Measurements from ENCODE around the gene LY86.

The LY86 gene

DNA sequence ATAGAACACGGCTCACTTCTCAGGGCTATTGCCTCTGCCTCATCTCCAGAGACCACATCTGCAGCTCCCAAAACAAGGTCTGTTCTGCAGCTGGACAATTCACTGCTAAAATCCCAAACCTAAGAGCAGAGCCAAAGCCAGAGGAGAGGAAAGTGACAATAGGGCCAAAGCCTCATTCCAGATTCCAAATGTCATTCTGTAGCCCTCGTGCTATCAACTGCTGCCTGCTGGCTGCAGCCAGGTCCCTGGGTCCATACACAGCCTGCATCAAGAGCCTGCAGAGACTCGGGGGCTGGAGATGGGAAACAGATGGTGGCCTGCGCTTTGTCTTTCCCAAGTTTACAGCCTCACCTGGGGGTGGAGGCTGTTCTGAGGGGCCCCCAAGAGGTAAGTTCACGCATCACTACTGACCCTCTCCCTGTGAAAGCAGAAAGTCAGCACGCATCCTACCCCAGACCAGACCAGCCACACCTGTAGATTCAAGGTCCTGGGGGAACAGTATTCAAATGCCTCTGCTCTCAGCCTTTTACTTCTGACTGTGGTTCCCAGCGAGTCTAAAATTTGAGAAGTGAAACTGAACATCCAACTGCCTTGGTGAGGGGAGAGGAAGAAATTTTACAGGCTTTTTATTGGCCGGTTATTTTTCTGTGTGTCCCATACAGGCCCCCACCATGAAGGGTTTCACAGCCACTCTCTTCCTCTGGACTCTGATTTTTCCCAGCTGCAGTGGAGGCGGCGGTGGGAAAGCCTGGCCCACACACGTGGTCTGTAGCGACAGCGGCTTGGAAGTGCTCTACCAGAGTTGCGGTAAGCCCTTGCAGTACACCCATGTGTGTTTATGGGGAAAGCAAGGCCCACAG, at the start of gene LY86:
Gene LY86, plus strand, starts transcription at position 657 of the 860 bp plus-strand sequence. Its CDS starts 15 bp downstream, at position 672.
- Histone ChIP-seq H3K36me3 (replicated peaks; ENCODE audit: low read depth, low read length) (no peaks in the 10 kb centered on the region), H2AFZ (ENCODE audit: low read depth, low read length) (peak within 1 kb of the TSS; percentile 36), H3K9me3 (ENCODE audit: insufficient read depth, low read length) (no peaks in the 10 kb centered on the region), H3K27ac (ENCODE audit: low read length) (peak within 1 kb of the TSS; percentile 41), H3K4me2 (ENCODE audit: low read length) (peak within 1 kb of the TSS; percentile 87), H3K27me3 (ENCODE audit: low read depth, low read length) (no peaks in the 10 kb centered on the region), H3K9ac (ENCODE audit: low read length) (peak within 1 kb of the TSS; percentile 45; the same call in 1 of the 2 replicates), H3K4me3 (ENCODE audit: low read length) (peak within 1 kb of the TSS; percentile 70), H3K4me1 (ENCODE audit: low read length) (peaks cover 46% of the 10 kb centered on the region), H3K79me2 (ENCODE audit: low read length) (no peaks in the 10 kb centered on the region), H4K20me1 (ENCODE audit: insufficient read depth, low read length) (no peaks in the 10 kb centered on the region)
- TF ChIP-seq EZH2phosphoT487 (IDR thresholded peaks at IDR 0.05; ENCODE audit: low read depth) = no peak
- TF ChIP-seq, protein P1, sequence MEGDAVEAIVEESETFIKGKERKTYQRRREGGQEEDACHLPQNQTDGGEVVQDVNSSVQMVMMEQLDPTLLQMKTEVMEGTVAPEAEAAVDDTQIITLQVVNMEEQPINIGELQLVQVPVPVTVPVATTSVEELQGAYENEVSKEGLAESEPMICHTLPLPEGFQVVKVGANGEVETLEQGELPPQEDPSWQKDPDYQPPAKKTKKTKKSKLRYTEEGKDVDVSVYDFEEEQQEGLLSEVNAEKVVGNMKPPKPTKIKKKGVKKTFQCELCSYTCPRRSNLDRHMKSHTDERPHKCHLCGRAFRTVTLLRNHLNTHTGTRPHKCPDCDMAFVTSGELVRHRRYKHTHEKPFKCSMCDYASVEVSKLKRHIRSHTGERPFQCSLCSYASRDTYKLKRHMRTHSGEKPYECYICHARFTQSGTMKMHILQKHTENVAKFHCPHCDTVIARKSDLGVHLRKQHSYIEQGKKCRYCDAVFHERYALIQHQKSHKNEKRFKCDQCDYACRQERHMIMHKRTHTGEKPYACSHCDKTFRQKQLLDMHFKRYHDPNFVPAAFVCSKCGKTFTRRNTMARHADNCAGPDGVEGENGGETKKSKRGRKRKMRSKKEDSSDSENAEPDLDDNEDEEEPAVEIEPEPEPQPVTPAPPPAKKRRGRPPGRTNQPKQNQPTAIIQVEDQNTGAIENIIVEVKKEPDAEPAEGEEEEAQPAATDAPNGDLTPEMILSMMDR (IDR thresholded peaks at IDR 0.05; ENCODE audit: low read depth, low read length) = no peak

DNA sequence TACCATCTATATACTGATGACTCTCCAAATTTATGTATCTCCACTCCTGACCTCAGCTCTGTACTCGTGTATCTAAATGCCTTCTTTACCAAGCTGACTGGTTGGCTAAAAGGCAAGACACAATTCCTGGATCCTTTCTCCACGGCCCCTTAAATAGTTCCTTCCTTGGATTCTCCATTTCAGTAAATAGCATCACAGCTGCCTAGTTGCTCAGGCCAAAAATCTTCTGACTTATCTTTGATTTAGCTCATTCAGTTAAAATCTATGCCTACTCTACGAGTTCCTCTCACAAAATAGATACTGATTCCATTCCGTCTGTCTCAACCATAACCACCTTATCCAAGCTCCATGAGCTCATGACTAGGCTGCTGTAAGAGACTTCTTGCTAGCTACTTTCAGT, 49.5 kb upstream of the LY86 start:
- H3K27me3 ChIP-seq (ENCODE audit: low read depth, low read length) = peaks cover 16% of the 10 kb centered on the region
- no peak for TF ChIP-seq EZH2phosphoT487 (IDR thresholded peaks at IDR 0.05; ENCODE audit: low read depth)
- TF ChIP-seq, protein P1 (IDR thresholded peaks at IDR 0.05; ENCODE audit: low read depth, low read length) = no peak
- no peak overlapping the region for H3K9ac ChIP-seq (ENCODE audit: low read length)
- no peaks in the 10 kb centered on the region for H3K36me3 ChIP-seq (replicated peaks; ENCODE audit: low read depth, low read length)
- no peaks in the 10 kb centered on the region for H3K4me1 ChIP-seq (ENCODE audit: low read length)
- H3K79me2 ChIP-seq (ENCODE audit: low read length) = no peaks in the 10 kb centered on the region
- H2AFZ ChIP-seq (ENCODE audit: low read depth, low read length) = no peak overlapping the region
- no peak overlapping the region for H3K27ac ChIP-seq (ENCODE audit: low read length)
- no peak overlapping the region for H3K4me3 ChIP-seq (ENCODE audit: low read length)
- no peaks in the 10 kb centered on the region for H4K20me1 ChIP-seq (ENCODE audit: insufficient read depth, low read length)
- H3K9me3 ChIP-seq (ENCODE audit: insufficient read depth, low read length) = no peaks in the 10 kb centered on the region
- H3K4me2 ChIP-seq (ENCODE audit: low read length) = no peak overlapping the region

DNA sequence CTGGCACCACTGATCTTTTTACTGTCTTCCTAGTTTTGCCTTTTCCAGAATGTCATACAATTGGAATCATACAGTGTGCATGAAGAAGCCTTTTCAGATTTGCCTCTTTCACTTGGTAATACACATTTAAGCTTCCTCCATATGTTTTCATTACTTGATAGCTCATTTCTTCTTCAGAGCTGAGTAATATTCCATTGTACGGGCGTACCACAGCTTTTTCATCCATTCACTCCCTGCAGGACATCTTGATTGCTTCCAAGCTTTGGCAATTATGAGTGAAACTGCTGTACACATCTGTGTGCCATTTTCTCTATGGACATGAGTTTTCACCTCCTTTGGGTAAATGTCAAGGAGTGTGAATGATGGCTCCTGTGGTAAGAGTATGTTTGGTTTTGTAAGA, 46.2 kb upstream of the LY86 start:
- H3K27ac ChIP-seq (ENCODE audit: low read length) = no peak overlapping the region
- no peak overlapping the region for H2AFZ ChIP-seq (ENCODE audit: low read depth, low read length)
- H3K36me3 ChIP-seq (replicated peaks; ENCODE audit: low read depth, low read length) = no peaks in the 10 kb centered on the region
- no peaks in the 10 kb centered on the region for H3K4me1 ChIP-seq (ENCODE audit: low read length)
- H3K4me3 ChIP-seq (ENCODE audit: low read length) = no peak overlapping the region
- H4K20me1 ChIP-seq (ENCODE audit: insufficient read depth, low read length) = no peaks in the 10 kb centered on the region
- no peaks in the 10 kb centered on the region for H3K79me2 ChIP-seq (ENCODE audit: low read length)
- H3K9me3 ChIP-seq (ENCODE audit: insufficient read depth, low read length) = no peaks in the 10 kb centered on the region
- H3K4me2 ChIP-seq (ENCODE audit: low read length) = no peak overlapping the region
- TF ChIP-seq EZH2phosphoT487 (IDR thresholded peaks at IDR 0.05; ENCODE audit: low read depth) = no peak
- TF ChIP-seq, protein P1 (IDR thresholded peaks at IDR 0.05; ENCODE audit: low read depth, low read length) = no peak
- no peak overlapping the region for H3K9ac ChIP-seq (ENCODE audit: low read length)
- peaks cover 28% of the 10 kb centered on the region for H3K27me3 ChIP-seq (ENCODE audit: low read depth, low read length)

DNA sequence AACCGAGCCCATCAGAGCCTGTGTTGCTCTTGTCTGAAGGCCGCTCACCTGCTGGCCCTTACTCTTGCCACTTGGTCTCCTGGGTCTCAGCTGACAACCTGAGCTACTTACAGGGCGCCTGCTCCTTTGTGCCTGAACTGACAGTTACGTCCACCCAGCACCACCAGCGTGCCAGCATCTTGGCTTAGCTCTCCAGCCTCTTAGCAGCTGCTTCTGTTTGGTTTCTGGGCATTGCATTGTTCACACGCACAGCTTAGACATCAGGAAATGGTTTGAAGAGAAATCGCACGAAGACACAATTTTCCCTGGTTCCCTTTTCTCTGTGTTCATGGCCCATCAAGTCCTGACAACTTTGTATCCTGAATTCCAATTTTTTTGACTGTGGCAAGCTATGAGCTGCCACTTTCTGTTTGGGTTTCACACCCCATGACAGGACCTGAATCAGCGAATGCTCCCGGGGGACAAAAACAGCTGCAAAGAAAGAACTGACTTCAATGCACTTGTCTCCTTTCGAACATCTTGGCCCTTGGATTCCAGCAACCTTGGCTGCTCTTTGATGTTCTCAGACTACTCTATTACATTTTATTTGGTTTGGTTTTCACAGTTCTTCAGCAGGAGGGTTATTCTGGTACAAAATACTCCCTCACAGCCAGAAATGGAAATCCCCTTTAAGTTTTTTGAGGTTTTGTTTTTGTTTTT, 45.2 kb upstream of the LY86 start:
- H3K4me3 ChIP-seq (ENCODE audit: low read length) = no peak overlapping the region
- H3K79me2 ChIP-seq (ENCODE audit: low read length) = no peaks in the 10 kb centered on the region
- no peaks in the 10 kb centered on the region for H3K9me3 ChIP-seq (ENCODE audit: insufficient read depth, low read length)
- H3K27me3 ChIP-seq (ENCODE audit: low read depth, low read length) = peaks cover 33% of the 10 kb centered on the region
- H3K4me2 ChIP-seq (ENCODE audit: low read length) = no peak overlapping the region
- no peaks in the 10 kb centered on the region for H4K20me1 ChIP-seq (ENCODE audit: insufficient read depth, low read length)
- no peaks in the 10 kb centered on the region for H3K4me1 ChIP-seq (ENCODE audit: low read length)
- H3K36me3 ChIP-seq (replicated peaks; ENCODE audit: low read depth, low read length) = no peaks in the 10 kb centered on the region
- H2AFZ ChIP-seq (ENCODE audit: low read depth, low read length) = no peak overlapping the region
- no peak overlapping the region for H3K9ac ChIP-seq (ENCODE audit: low read length)
- no peak overlapping the region for H3K27ac ChIP-seq (ENCODE audit: low read length)
- no peak for TF ChIP-seq EZH2phosphoT487 (IDR thresholded peaks at IDR 0.05; ENCODE audit: low read depth)
- TF ChIP-seq, protein P1 (IDR thresholded peaks at IDR 0.05; ENCODE audit: low read depth, low read length) = no peak
